ENCODE results near the gene GORASP1.
A peak's percentile ranks its signal among the peaks of the same experiment; 100 is the strongest.

The GORASP1 gene

DNA sequence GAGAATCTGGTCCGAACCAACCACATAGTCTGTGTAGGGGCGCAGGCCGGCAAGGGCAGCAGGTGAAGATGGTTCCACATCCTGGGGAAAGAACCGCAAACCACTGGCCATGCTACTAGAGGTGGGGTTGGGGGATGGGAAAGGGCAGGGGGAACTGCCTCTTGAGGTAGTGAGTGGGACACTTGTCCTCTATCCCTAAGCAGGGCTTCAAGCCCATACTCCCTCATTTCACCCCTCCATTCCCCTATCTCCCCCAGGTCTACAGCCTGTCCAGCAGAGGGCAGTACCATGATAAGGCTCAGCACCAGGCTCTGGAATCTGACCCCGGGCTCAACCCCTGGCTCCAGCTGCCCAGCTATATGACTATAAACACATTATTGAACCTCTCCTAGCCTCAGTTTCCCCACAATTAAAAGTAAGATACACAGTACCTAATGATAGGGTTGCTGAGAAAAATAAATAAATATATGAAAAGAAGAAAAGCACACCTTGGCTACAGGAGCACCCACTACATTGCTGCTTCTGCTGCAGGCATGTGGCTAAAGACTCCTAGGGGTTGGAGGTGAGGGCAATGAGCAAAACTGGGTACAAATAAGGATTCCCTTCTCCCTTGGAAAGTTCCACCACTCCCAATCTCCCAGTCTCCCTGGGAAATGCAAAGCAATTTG lies 6.3 kb downstream of the GORASP1 start:
- no peak for DNase-seq (ENCODE audit: low read depth)
- H3K4me3 ChIP-seq (ENCODE audit: low read depth, low read length): no peak overlapping the region
- peak; percentile 72 for TF ChIP-seq CTCF (IDR thresholded peaks at IDR 0.05; ENCODE audit: control insufficient read depth, extremely low read depth, insufficient read depth)

DNA sequence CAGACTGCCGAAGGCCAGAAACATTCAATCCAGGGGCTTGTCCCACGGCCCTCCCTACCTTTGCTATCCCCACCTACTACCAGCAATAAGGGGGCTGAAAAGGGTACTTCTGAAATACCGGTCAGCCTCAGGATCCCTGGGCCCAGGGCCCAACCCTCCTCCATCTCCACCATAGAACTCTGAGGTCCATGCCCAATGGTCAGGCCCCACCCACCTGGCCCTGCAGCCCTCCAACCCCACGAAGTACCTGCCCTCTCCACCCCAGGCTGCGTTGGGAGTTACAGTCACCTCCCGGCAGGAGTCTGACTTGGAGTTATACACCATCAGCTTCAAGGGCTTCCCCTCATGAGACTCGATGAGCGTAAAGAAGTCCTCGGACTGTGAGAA lies 6.9 kb downstream of the GORASP1 start:
- DNase-seq (ENCODE audit: low read depth): no peak

DNA sequence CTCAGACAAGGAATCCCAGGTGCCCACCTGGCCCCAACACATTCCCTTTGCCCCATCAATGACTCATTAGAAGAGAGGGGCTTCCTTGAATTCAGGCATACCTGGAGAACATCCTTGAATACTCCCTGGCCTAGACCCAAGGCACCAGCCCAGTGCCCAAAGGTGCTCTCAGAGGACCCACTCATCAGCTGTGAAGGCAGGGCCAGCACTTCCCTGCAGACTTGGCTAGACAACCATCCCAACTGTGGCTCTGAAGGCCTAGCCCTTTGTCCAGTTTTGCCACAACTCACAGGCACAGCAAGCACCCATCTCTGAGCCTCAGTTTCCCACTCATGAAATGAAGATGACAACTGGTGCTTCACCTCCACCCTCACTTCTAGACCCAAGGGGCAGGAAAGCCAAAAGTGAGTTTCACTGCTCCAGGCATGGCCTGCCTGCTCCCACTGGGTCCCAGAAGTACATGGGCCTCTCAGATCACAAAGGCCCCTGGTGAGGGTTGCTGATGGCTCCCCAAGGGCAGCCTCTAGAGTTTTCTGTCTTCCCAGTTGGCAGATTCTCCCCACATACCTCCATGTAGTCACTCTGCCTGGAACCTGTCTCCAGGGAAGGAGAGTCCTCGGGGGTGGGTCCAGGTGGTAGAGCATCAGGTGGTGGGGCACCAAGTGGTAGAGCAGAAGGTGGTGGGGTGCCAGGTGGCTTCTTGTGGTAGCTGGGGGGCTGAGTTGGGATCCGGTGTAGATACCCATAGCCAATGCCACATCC lies 7.5 kb downstream of the GORASP1 start:
- TF ChIP-seq CTCF (IDR thresholded peaks at IDR 0.05; ENCODE audit: control insufficient read depth, extremely low read depth, insufficient read depth): no peak
- H3K4me3 ChIP-seq (ENCODE audit: low read depth, low read length): no peak overlapping the region
- no peak for DNase-seq (ENCODE audit: low read depth)

More for the DNA sequence above, 6.9 kb downstream of the GORASP1 start:
- TF ChIP-seq CTCF (IDR thresholded peaks at IDR 0.05; ENCODE audit: control insufficient read depth, extremely low read depth, insufficient read depth): no peak
- H3K4me3 ChIP-seq (ENCODE audit: low read depth, low read length): no peak overlapping the region

GRCh38 chr3:39099242-39099641 lies 8.2 kb downstream of the GORASP1 start:
- no peak for DNase-seq (ENCODE audit: low read depth)
- H3K4me3 ChIP-seq (ENCODE audit: low read depth, low read length): no peak overlapping the region
- no peak for TF ChIP-seq CTCF (IDR thresholded peaks at IDR 0.05; ENCODE audit: control insufficient read depth, extremely low read depth, insufficient read depth)

DNA sequence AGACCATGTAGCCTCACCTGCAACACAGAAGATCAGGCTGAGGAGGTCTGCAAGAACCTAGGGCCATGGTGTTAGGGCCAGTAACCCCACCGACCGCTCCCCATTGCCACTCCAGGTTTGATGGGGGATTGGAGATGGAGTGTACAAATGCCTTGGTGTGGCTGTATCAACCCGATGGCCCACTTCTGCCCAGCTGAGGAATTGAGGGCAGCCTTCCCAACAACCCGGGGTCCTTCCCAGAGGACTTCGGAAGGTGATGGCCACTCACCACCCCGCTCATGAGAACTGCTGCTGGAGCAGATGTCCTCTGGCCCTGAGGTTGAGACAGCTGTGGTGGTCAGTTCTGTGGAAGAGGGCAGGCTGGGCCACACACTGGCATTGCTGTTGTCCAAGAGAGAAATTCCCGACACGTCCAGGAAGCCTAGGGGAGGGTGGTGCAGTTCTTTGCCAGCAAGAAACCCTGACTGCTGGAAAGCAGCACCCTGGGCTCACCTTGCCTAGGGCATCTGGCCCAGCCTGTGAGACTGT lies 8.9 kb downstream of the GORASP1 start:
- DNase-seq (ENCODE audit: low read depth): no peak

DNA sequence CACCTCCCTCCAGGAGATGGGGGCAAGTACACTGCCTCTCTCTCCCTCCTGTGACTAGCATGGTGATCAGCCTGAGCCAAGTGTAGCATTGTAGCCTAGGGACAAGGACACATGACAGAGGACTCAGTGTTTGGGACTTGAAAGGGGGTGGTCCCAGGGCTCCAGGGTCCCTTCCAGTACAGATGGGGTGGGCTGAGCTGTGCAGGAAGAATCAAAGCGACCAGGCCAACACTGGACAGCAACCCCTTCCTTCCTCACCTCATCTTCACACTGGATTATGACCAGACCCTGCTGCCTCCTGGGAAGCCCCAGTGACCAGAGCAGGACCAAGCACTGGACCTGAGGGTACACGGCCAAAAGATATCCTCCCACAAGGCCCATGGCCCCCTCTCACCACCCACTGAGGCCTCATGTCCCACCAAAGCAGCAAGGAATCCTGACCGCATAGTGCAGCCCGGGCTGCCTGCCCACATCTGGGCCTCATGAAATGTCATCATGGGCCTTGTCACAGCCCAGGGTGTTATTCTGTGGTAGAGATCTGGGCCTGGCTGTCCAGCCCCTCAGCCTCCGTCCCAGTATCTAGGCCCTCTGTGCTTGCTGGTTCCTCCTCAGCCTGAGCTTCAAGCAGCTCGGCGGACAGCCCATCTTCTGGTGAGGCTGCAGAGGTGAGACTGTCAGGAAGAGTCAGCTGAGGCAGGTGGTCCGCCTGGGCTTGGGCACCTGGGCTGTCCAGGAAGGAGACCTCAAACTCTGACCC lies 9.5 kb downstream of the GORASP1 start:
- TF ChIP-seq CTCF (IDR thresholded peaks at IDR 0.05; ENCODE audit: control insufficient read depth, extremely low read depth, insufficient read depth): no peak
- no peak for DNase-seq (ENCODE audit: low read depth)
- H3K4me3 ChIP-seq (ENCODE audit: low read depth, low read length): no peak overlapping the region

More for the DNA sequence above, 8.9 kb downstream of the GORASP1 start:
- no peak for TF ChIP-seq CTCF (IDR thresholded peaks at IDR 0.05; ENCODE audit: control insufficient read depth, extremely low read depth, insufficient read depth)
- H3K4me3 ChIP-seq (ENCODE audit: low read depth, low read length): no peak overlapping the region

Data from LNCaP clone FGC (cell line).